ENCODE data around the gene PRIMPOL. TPM values are rescaled to one million over a fixed set of nuclear protein-coding genes. Genes with fewer than 3 reads are reported as not detected.
A peak's percentile ranks its signal among the peaks of the same experiment; 100 is the strongest.

The PRIMPOL gene
- total and polyA plus RNA-seq, 9 of the 15 experiments (the other 6 are each of a cell fraction or from before 2014, with no cell fraction given): 11.0 to 32.0 (median 16.1) TPM

GRCh38 chr4:184664445-184665210 lies 15.1 kb downstream of the PRIMPOL start (continued):
- TF ChIP-seq ATF4 (CRISPR knock-in tag; IDR thresholded peaks at IDR 0.05) (no peak), ZNF143 (CRISPR knock-in tag; IDR thresholded peaks at IDR 0.05) (peak; percentile 84), JUN (IDR thresholded peaks at IDR 0.05; ENCODE audit: borderline replicate concordance, low read depth, low read length) (no peak), JUN (CRISPR knock-in tag; IDR thresholded peaks at IDR 0.05; ENCODE audit: borderline replicate concordance) (no peak), ELF1 (tag; IDR thresholded peaks at IDR 0.05) (no peak), RERE (CRISPR knock-in tag; IDR thresholded peaks at IDR 0.05; ENCODE audit: borderline replicate concordance) (no peak), HCFC1 (IDR thresholded peaks at IDR 0.05; ENCODE audit: low read depth, low read length) (peak; percentile 86), STAG1 (CRISPR knock-in tag; IDR thresholded peaks at IDR 0.05; ENCODE audit: borderline replicate concordance) (no peak), GABPB1 (CRISPR knock-in tag; IDR thresholded peaks at IDR 0.05) (0 out of 2 replicates have a peak, but pooled peaks have one; percentile 25), ARNT (IDR thresholded peaks at IDR 0.05) (no peak), TARDBP (IDR thresholded peaks at IDR 0.05) (no peak), MCM3 (IDR thresholded peaks at IDR 0.05) (no peak), USF2 (CRISPR knock-in tag; IDR thresholded peaks at IDR 0.05) (no peak), BHLHE40 (IDR thresholded peaks at IDR 0.05; ENCODE audit: low read length) (no peak), SREBF2 (CRISPR knock-in tag; IDR thresholded peaks at IDR 0.05) (no peak), CBFA2T2 (conservative IDR thresholded peaks at IDR 0.05) (no peak), CEBPG (CRISPR knock-in tag; IDR thresholded peaks at IDR 0.05) (no peak), CEBPG (tag; conservative IDR thresholded peaks at IDR 0.05 in 1 of 2, IDR thresholded peaks at IDR 0.05 in 1 of 2) (peak; percentile 45 to 91; a peak in 2 of 4 replicates), CBX3 (IDR thresholded peaks at IDR 0.05; ENCODE audit: borderline replicate concordance in 1 of 2, low read length in 2 of 2) (peak in 1 of 2 experiments; percentile 45; a peak in 1 of 3 replicates)

Data from K562 (cell line).